B cell (primary cell): ENCODE data around the gene NME2.

Source experiments
- CTCF ChIP-seq: fragments of 200-600 bp; IDR thresholded peaks from one replicate; pipeline ENCODE4 v1.8.0; 2022; ENCODE audit warnings: antibody characterized with exemption, mild to moderate bottlenecking
- EZH2 ChIP-seq: IDR thresholded peaks from 2 replicates; pipeline ENCODE4 v1.6.1; 2012; ENCODE audit warnings: borderline replicate concordance, low read depth, mild to moderate bottlenecking, moderate library complexity, low read length; ENCODE audit not compliant: insufficient read depth, poor library complexity, severe bottlenecking

- TF ChIP-seq CTCF (no peak), EZH2 (no peak)
Measured at GRCh38 chr17:51214920-51215319, 48.7 kb downstream of the NME2 start.
